Osteoblast (primary cell): Measurements from ENCODE around the gene FMN1. TPM values are rescaled to one million over a fixed set of nuclear protein-coding genes. Genes with fewer than 3 reads are reported as not detected.

Experiments used
- DNase-seq: peaks from one replicate; pipeline ENCODE4 v3.0.0; 2011; ENCODE audit warnings: low spot score, mixed read lengths; ENCODE audit not compliant: insufficient read length; ENCODE audit errors: missing footprints
- H2AFZ ChIP-seq: 2 replicates; pipeline ENCODE4 v1.6.0; 2011; ENCODE audit warnings: mild to moderate bottlenecking, low read length
- H3K27ac ChIP-seq: 2 replicates; pipeline ENCODE4 v1.5.1; 2011; ENCODE audit warnings: mild to moderate bottlenecking, low read depth, low read length, moderate library complexity
- H3K27me3 ChIP-seq: 2 replicates; pipeline ENCODE4 v1.6.0; 2012; ENCODE audit warnings: mild to moderate bottlenecking, control low read depth, inconsistent platforms, low read length, moderate library complexity; ENCODE audit not compliant: insufficient read depth
- H3K36me3 ChIP-seq: 2 replicates; pipeline ENCODE4 v1.5.1; 2011; ENCODE audit warnings: mild to moderate bottlenecking, low read length, control low read depth, moderate library complexity; ENCODE audit not compliant: insufficient read depth
- H3K4me1 ChIP-seq: 2 replicates; pipeline ENCODE4 v1.5.1; 2011; ENCODE audit warnings: mild to moderate bottlenecking, low read length, control low read depth, moderate library complexity; ENCODE audit not compliant: insufficient read depth
- H3K4me2 ChIP-seq: 2 replicates; pipeline ENCODE4 v1.6.0; 2011; ENCODE audit warnings: mild to moderate bottlenecking, low read length; ENCODE audit not compliant: insufficient read depth
- H3K4me3 ChIP-seq: fragments of 200-600 bp; sonication (generic); 3 replicates; pipeline ENCODE4 v1.5.1; 2012; ENCODE audit warnings: mild to moderate bottlenecking, low read length, inconsistent platforms; ENCODE audit not compliant: insufficient read depth
- H3K79me2 ChIP-seq: 2 replicates; pipeline ENCODE4 v1.6.0; 2012; ENCODE audit warnings: mild to moderate bottlenecking, low read length, control low read depth, inconsistent platforms; ENCODE audit not compliant: insufficient read depth
- H3K9me3 ChIP-seq: 2 replicates; pipeline ENCODE4 v1.5.1; 2011; ENCODE audit warnings: low read depth, low read length, control low read depth
- H4K20me1 ChIP-seq: 2 replicates; pipeline ENCODE4 v1.6.0; 2012; ENCODE audit warnings: mild to moderate bottlenecking, low read length, control low read depth; ENCODE audit not compliant: insufficient read depth
- CTCF ChIP-seq: IDR thresholded peaks from 2 replicates; pipeline ENCODE4 v1.5.1; 2011; ENCODE audit warnings: mild to moderate bottlenecking, low read depth, low read length, moderate library complexity; ENCODE audit errors: extremely low read depth
- total RNA-seq: library from RNA; depleted of rRNA; stranded (reverse); fragments of >200 nt; gene quantifications from 2 replicates; pipeline ENCODE4 v1.2.3, GENCODE V29; 2012

FMN1 gene
- total RNA-seq, 1 donor = 9.0 TPM

- peaks cover 3% of the 10 kb centered on the region for H3K27me3 ChIP-seq
- H3K4me1 ChIP-seq = no peaks in the 10 kb centered on the region
- DNase-seq = no peak
- no peak overlapping the region for H2AFZ ChIP-seq
- no peaks in the 10 kb centered on the region for H4K20me1 ChIP-seq
- no peak overlapping the region for H3K4me2 ChIP-seq
- no peaks in the 10 kb centered on the region for H3K36me3 ChIP-seq
- no peak overlapping the region for H3K27ac ChIP-seq
- no peak overlapping the region for H3K4me3 ChIP-seq
- no peaks in the 10 kb centered on the region for H3K9me3 ChIP-seq
- H3K79me2 ChIP-seq = no peaks in the 10 kb centered on the region
- no peak for TF ChIP-seq CTCF
These were observed 15.3 kb upstream of the FMN1 start for GRCh38 chr15:33209575-33210481.

- no peak overlapping the region for H3K27ac ChIP-seq
- H3K27me3 ChIP-seq = no peaks in the 10 kb centered on the region
- no peaks in the 10 kb centered on the region for H3K9me3 ChIP-seq
- no peaks in the 10 kb centered on the region for H4K20me1 ChIP-seq
- DNase-seq = no peak
- no peaks in the 10 kb centered on the region for H3K36me3 ChIP-seq
- H3K4me2 ChIP-seq = no peak overlapping the region
- no peaks in the 10 kb centered on the region for H3K79me2 ChIP-seq
- H3K4me3 ChIP-seq = no peak overlapping the region
- no peak for TF ChIP-seq CTCF
- H2AFZ ChIP-seq = no peak overlapping the region
- no peaks in the 10 kb centered on the region for H3K4me1 ChIP-seq
These were observed 13.1 kb upstream of the FMN1 start for GRCh38 chr15:33207646-33208045.

- H3K4me1 ChIP-seq = peaks cover 5% of the 10 kb centered on the region
- no peak overlapping the region for H3K4me3 ChIP-seq
- no peak overlapping the region for H2AFZ ChIP-seq
- no peak for TF ChIP-seq CTCF
- no peak for DNase-seq
- no peak overlapping the region for H3K4me2 ChIP-seq
- H3K27me3 ChIP-seq = no peaks in the 10 kb centered on the region
- no peaks in the 10 kb centered on the region for H3K79me2 ChIP-seq
- no peaks in the 10 kb centered on the region for H3K9me3 ChIP-seq
- no peaks in the 10 kb centered on the region for H4K20me1 ChIP-seq
- no peak overlapping the region for H3K27ac ChIP-seq
- H3K36me3 ChIP-seq = no peaks in the 10 kb centered on the region
These were observed 11.9 kb upstream of the FMN1 start for GRCh38 chr15:33206366-33206765.

- H3K79me2 ChIP-seq = no peaks in the 10 kb centered on the region
- TF ChIP-seq CTCF = no peak
- peaks cover 5% of the 10 kb centered on the region for H3K4me1 ChIP-seq
- no peak overlapping the region for H3K4me2 ChIP-seq
- peaks cover 13% of the 10 kb centered on the region for H3K27me3 ChIP-seq
- no peaks in the 10 kb centered on the region for H3K36me3 ChIP-seq
- no peak for DNase-seq
- no peaks in the 10 kb centered on the region for H3K9me3 ChIP-seq
- no peaks in the 10 kb centered on the region for H4K20me1 ChIP-seq
- no peak overlapping the region for H3K4me3 ChIP-seq
- no peak overlapping the region for H2AFZ ChIP-seq
- no peak overlapping the region for H3K27ac ChIP-seq
These were observed 10.4 kb upstream of the FMN1 start for GRCh38 chr15:33204926-33205325.
